Ramos (cell line): ENCODE data around the gene CTNNA1.
"Not testable (repeated sequence)": the region's sequence is repeated elsewhere in the genome, so short reads cannot be mapped to it uniquely, and the experiment has no call there.

Experiments used
- in situ Hi-C: fragments of 300-500 bp; cut with MboI; formaldehyde crosslinking; loops from one replicate; pipeline ENCODE4 v1.14.3; 2022; ENCODE audit warnings: low sequenced_read_pairs; ENCODE audit not compliant: unreplicated experiment

Gene CTNNA1

DNA sequence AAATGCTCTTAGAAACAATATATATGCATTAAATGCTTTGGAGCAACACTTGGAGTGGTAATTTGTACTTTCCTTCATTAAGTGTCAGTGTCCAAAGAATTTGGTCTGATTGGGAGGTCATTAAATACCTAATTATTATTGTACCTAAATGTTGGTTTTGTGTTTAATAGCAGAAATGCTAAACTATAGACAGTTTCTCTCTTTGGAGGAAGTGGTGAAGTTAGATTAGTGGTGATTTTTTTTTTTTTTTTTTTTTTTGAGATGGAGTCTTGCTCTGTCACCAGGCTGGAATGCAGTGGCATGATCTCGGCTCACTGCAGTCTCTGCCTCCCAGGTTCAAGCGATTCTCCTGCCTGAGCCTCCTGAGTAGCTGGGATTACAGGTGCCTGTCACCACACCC lies 168.1 kb downstream of the CTNNA1 start:
- in situ Hi-C loops = not testable (repeated sequence)

GRCh38 chr5:138922494-138922893 lies 169.3 kb downstream of the CTNNA1 start:
- in situ Hi-C loops = no loop called here

DNA sequence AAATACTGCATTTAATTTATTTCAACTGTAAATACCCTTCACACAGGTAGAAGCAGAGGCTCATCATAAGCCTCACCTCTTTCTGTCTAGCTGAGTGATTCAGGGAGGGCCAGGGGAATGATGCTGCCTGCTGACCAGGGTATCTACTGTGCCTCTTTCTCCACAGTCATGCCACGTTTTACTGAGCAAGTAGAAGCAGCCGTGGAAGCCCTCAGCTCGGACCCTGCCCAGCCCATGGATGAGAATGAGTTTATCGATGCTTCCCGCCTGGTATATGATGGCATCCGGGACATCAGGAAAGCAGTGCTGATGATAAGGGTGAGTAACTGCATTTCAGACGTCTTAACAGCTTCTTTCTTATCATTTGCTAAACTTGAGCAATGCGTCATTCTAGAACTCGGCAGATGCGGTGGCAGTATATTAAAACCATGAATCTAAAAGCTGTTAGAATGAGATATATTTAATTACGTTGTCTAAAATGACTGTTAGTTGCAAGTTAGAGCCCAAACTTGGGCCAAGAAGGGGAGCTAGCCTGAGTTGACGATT lies 171.9 kb downstream of the CTNNA1 start:
- in situ Hi-C loops = no loop called here

DNA sequence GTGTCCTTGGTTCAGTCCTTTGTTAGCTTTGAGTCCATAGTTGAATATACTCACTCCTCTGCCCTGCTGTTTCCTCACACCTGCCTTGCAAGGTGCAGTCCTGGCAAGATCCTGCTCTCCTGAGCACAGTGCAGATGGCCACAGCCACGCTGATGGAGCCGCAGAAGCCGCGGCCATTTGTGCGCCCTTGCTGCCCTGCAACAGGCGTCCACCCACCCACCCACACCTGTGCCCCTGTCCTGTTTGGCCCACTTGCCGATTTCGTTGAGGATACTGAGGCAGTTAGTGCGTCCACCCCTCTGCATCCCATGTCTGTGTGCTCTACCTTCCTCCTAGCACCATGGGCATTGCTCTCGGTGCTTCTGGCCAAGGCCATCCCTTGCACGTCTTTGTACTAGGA lies 173.0 kb downstream of the CTNNA1 start:
- in situ Hi-C loops = no loop called here

GRCh38 chr5:138926688-138927448 lies 173.6 kb downstream of the CTNNA1 start:
- in situ Hi-C loops = no loop called here

GRCh38 chr5:138927544-138927943 lies 174.3 kb downstream of the CTNNA1 start:
- in situ Hi-C loops = no loop called here

GRCh38 chr5:138927979-138928378 lies 174.8 kb downstream of the CTNNA1 start:
- in situ Hi-C loops = no loop called here

GRCh38 chr5:138929571-138929955 lies 176.3 kb downstream of the CTNNA1 start:
- in situ Hi-C loops = no loop called here

DNA sequence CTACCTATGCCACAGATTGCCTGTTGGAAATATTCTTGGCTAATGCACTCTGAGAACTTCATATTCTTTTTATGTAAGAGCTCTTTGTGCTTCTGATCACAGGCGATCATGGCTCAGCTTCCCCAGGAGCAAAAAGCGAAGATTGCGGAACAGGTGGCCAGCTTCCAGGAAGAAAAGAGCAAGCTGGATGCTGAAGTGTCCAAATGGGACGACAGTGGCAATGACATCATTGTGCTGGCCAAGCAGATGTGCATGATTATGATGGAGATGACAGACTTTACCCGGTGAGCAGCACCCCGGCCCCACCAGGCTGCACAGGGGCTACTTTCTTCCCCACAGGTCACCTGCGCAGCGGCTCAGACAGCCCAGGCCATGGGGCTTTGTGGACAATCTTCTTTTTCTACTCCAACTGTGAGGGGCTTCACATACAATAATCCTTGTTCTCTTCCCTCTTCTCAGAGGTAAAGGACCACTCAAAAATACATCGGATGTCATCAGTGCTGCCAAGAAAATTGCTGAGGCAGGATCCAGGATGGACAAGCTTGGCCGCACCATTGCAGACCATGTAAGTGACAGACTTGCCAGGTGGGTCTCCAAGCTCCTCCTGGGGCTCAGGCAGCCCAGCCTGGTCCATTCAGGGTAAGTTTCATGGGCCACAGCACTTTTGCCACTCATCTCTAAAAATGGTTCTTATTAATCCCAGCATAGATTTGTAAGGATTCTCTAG lies 177.3 kb downstream of the CTNNA1 start:
- in situ Hi-C loops = no loop called here

GRCh38 chr5:138932171-138932810 lies 179.1 kb downstream of the CTNNA1 start:
- in situ Hi-C loops = no loop called here

- in situ Hi-C loops = no loop called here
Observed at GRCh38 chr5:138933522-138934290, 180.5 kb downstream of the CTNNA1 start.

DNA sequence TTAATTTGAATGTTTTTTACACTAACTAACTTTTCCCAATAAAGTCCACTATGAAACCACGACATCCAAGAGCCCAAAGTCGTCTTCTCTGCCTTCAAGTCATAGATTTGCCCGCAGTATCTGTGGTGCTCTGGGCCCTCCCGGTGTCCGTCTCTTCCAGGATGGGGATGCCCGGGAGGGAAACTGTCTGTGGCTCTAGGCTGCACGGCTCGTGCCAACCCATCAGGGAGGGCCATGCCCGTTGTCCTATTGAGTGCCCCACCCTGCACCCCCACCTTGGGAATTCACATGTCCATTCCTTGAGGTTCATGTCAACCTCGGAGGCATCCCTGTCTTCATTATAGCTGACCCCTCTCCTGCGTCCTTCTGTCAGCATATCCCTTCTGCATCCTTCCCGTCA lies 181.7 kb downstream of the CTNNA1 start:
- in situ Hi-C loops = no loop called here

DNA sequence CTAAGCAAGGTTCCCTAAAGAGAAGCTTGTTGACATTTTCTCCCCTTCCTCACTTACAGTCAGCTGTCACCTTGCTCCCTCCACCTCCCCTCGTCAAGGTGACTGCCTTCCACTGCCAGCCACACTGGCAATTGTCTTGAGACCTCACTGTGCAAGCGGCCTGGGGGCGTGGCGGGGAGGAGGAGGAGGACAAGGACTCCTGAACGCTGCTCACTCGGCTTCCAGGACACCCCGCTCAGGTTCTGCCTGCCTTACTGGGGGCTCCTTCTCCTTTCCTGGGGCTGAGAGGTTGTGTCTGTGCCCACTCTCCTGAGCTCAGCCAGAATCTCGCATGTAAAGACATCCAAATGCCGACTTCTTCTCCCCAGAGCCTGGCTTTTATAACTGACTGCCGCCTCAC lies 182.2 kb downstream of the CTNNA1 start:
- in situ Hi-C loops = no loop called here

DNA sequence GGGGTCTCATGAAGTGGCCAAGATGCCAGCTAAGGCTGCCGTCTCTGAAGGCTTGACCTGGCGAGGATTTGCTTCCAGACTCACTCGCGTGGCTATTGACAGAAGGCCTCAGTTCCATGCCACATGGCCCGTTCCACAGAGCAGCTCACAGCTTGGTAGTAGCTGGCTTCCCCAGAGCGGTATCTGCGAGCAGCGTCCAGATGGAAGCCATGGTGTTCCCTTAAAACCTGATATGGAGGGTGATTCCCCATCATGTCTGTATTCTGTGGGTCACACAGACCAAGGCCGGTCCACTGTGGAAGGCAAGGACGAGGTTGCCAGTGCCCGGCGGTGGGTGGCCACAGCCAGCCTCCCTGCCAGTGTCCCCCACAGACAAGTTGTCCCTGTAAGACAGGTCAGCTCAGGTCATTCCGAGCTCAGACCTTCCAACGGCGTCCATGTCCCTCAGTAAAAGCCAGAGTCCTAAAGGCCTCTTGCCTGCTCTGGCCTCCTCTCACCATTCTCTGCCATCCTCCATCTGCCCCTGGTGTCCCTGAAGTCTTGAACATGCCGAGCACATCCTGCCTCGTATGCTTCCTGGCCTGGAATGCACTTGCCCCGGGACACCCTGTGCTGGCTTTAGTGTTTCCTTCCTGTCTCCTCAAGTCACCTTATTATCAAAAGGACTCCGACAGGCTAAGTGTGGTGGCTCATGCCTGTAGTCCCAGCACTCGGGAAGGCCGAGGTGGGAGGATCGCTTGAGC lies 183.2 kb downstream of the CTNNA1 start:
- in situ Hi-C loops = no loop called here

- in situ Hi-C loops = no loop called here
Observed at GRCh38 chr5:138936968-138937345, 183.7 kb downstream of the CTNNA1 start.

GRCh38 chr5:138937392-138938387 lies 184.5 kb downstream of the CTNNA1 start:
- in situ Hi-C loops = no loop called here

- in situ Hi-C loops = no loop called here
Observed at GRCh38 chr5:138938526-138938925, 185.3 kb downstream of the CTNNA1 start.

GRCh38 chr5:138942066-138942465 lies 188.8 kb downstream of the CTNNA1 start:
- in situ Hi-C loops = no loop called here

DNA sequence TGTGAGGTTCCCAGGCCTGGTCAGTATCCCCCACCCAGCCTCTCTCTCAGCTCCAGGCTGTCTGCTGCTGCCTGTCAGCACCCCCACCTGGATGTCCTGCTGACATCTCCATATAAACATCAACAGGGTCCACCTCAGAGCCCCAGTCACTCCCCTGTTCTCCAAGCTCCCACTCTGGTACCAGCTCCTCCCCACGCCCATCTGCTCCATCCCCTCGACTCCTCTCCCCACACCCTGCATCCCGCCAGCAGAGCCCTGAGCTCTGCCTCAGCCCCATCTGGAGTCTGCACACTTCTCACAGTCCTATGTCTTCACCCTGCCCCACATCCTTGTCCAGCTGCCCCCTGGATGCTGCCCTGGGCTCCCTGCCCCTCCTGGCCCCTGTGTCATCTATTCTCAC lies 189.6 kb downstream of the CTNNA1 start:
- in situ Hi-C loops = no loop called here
